HL-60 (cell line): ENCODE data around the gene MRTO4.

Source experiments
- DNase-seq, 2 experiments: peaks; one replicate each; pipeline ENCODE4 v3.0.0-alpha.2; 2010 to 2020; ENCODE audit warnings: low read depth in 1 of 2, low spot score in 1 of 2
- H3K27ac ChIP-seq: fragments of 250-450 bp; sonication (Bioruptor Pico); replicated peaks from 2 replicates; pipeline ENCODE4 v1.5.1; 2020; ENCODE audit warnings: mild to moderate bottlenecking, moderate library complexity
- H3K27me3 ChIP-seq: fragments of 250-450 bp; sonication (Bioruptor Pico); 2 replicates; pipeline ENCODE4 v1.5.1; 2021; ENCODE audit warnings: mild to moderate bottlenecking, moderate library complexity; ENCODE audit not compliant: insufficient read depth, poor library complexity, severe bottlenecking
- H3K4me3 ChIP-seq: replicated peaks from 2 replicates; pipeline ENCODE4 v1.5.1; 2011; ENCODE audit warnings: mild to moderate bottlenecking, control low read depth, low read length; ENCODE audit not compliant: insufficient read depth
- GABPA ChIP-seq: IDR thresholded peaks from 2 replicates; pipeline ENCODE4 v1.6.1; 2012; ENCODE audit warnings: low read depth
- POLR2AphosphoS5 ChIP-seq: IDR thresholded peaks from 2 replicates; pipeline ENCODE4 v1.6.1; 2012; ENCODE audit warnings: low read depth
- SPI1 ChIP-seq: IDR thresholded peaks from 2 replicates; pipeline ENCODE4 v1.6.1; 2012; ENCODE audit warnings: low read depth, mild to moderate bottlenecking, borderline replicate concordance
- TF ChIP-seq, protein P1 (sequence below): IDR thresholded peaks from one replicate; pipeline ENCODE4 v1.5.1; 2011; ENCODE audit warnings: low read length, control low read depth, inconsistent platforms; ENCODE audit not compliant: insufficient read depth
- TF ChIP-seq, protein P2 (sequence below): IDR thresholded peaks from 2 replicates; pipeline ENCODE4 v1.6.1; 2012; ENCODE audit warnings: low read depth; ENCODE audit not compliant: insufficient replicate concordance

The MRTO4 gene

DNA sequence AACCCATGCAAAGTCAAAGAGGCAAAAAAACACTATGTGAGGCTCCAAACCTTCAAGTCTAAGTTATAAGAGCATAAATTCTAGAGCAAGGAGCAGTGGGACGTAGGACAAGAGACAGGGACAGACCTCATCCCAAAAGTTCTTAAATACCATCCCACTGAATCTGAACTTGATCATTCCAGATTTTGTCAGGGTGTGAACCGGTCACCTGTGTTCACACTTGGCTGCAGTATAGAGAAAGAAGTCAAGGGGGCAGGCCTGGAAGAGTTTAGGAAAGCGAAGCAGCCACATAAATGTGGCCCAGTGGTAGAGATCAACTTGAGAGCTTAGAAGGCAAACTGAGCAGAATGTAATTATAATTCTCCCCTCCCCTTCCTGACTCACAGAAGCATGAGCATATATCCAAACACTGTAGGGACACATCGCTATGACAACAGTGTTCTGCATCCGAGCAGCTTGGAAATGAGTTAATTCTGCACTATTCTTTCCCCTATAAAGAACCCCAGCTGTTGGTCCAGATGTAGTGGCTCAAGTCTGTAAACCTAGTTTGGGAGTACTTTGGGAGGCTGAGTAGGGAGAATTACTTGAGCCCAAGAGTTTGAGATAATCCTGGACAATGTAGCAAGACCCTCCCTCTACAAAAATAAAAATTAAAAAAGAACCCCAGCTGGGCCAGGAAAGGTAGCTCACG, 57.7 kb downstream of the MRTO4 start:
- no peak for DNase-seq
- H3K4me3 ChIP-seq = no peak overlapping the region
- H3K27ac ChIP-seq = no peak overlapping the region

More for the DNA sequence above, 57.7 kb downstream of the MRTO4 start:
- no peaks in the 10 kb centered on the region for H3K27me3 ChIP-seq
- TF ChIP-seq, protein P1, sequence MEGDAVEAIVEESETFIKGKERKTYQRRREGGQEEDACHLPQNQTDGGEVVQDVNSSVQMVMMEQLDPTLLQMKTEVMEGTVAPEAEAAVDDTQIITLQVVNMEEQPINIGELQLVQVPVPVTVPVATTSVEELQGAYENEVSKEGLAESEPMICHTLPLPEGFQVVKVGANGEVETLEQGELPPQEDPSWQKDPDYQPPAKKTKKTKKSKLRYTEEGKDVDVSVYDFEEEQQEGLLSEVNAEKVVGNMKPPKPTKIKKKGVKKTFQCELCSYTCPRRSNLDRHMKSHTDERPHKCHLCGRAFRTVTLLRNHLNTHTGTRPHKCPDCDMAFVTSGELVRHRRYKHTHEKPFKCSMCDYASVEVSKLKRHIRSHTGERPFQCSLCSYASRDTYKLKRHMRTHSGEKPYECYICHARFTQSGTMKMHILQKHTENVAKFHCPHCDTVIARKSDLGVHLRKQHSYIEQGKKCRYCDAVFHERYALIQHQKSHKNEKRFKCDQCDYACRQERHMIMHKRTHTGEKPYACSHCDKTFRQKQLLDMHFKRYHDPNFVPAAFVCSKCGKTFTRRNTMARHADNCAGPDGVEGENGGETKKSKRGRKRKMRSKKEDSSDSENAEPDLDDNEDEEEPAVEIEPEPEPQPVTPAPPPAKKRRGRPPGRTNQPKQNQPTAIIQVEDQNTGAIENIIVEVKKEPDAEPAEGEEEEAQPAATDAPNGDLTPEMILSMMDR = no peak
- TF ChIP-seq SPI1 (no peak), POLR2AphosphoS5 (no peak), GABPA (no peak)
- TF ChIP-seq, protein P2, sequence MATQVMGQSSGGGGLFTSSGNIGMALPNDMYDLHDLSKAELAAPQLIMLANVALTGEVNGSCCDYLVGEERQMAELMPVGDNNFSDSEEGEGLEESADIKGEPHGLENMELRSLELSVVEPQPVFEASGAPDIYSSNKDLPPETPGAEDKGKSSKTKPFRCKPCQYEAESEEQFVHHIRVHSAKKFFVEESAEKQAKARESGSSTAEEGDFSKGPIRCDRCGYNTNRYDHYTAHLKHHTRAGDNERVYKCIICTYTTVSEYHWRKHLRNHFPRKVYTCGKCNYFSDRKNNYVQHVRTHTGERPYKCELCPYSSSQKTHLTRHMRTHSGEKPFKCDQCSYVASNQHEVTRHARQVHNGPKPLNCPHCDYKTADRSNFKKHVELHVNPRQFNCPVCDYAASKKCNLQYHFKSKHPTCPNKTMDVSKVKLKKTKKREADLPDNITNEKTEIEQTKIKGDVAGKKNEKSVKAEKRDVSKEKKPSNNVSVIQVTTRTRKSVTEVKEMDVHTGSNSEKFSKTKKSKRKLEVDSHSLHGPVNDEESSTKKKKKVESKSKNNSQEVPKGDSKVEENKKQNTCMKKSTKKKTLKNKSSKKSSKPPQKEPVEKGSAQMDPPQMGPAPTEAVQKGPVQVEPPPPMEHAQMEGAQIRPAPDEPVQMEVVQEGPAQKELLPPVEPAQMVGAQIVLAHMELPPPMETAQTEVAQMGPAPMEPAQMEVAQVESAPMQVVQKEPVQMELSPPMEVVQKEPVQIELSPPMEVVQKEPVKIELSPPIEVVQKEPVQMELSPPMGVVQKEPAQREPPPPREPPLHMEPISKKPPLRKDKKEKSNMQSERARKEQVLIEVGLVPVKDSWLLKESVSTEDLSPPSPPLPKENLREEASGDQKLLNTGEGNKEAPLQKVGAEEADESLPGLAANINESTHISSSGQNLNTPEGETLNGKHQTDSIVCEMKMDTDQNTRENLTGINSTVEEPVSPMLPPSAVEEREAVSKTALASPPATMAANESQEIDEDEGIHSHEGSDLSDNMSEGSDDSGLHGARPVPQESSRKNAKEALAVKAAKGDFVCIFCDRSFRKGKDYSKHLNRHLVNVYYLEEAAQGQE = no peak
